DMS79 (cell line): ENCODE results near the gene FBXO9.
A peak's percentile ranks its signal among the peaks of the same experiment; 100 is the strongest.
"Not testable (repeated sequence)": the region's sequence is repeated elsewhere in the genome, so short reads cannot be mapped to it uniquely, and the experiment has no call there.

ENCODE experiments used
- DNase-seq: peaks from one replicate; lab custom pipeline; 2025; lab: John Stamatoyannopoulos, UW

The FBXO9 gene

GRCh38 chr6:53048431-53049195, 16.6 kb upstream of the FBXO9 start:
- no peak for DNase-seq

- no peak for DNase-seq
Measured at GRCh38 chr6:53049415-53049814, 15.8 kb upstream of the FBXO9 start.

GRCh38 chr6:53052152-53052551, 13.1 kb upstream of the FBXO9 start:
- DNase-seq, result not testable (repeated sequence)

GRCh38 chr6:53054532-53054931, 10.7 kb upstream of the FBXO9 start:
- DNase-seq, result no peak

DNA sequence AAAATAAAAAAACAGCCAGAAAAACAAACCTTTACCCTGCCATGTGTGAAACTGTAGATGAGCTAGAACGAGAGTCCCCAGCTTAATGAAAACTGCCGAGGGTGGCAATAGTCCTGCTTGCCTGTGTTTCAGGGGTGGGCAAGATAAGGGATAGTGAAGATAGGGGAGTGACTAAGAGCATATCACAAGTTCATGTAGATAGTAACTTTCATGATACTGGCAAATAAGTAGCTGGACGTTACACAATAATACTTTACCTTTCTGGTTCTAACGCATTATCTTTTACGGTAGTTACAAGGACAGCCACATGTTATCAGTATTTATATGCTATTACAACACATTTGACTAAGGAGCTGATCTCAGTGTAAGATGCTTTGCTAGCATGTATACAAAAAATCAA, 9.3 kb upstream of the FBXO9 start:
- DNase-seq, result no peak

DNA sequence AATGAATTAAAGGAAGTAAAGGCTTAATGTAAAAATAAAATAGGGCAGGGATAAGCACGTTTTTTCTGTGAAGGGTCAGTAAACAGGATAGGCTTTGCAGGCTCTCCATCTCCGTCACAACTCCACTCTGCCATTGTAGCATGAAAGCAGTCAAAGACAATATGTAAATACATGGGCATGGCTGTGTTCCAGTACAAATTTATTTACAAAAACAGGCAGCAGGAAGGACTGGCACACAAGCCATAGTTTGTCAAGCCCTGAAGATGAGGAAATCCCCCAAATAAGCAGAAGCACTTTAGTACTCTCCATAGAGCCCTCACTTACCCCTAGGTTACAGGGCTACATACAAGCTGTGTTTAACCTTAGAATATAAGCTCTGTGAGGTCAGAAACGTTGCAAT, 8.9 kb upstream of the FBXO9 start:
- DNase-seq, result no peak

DNA sequence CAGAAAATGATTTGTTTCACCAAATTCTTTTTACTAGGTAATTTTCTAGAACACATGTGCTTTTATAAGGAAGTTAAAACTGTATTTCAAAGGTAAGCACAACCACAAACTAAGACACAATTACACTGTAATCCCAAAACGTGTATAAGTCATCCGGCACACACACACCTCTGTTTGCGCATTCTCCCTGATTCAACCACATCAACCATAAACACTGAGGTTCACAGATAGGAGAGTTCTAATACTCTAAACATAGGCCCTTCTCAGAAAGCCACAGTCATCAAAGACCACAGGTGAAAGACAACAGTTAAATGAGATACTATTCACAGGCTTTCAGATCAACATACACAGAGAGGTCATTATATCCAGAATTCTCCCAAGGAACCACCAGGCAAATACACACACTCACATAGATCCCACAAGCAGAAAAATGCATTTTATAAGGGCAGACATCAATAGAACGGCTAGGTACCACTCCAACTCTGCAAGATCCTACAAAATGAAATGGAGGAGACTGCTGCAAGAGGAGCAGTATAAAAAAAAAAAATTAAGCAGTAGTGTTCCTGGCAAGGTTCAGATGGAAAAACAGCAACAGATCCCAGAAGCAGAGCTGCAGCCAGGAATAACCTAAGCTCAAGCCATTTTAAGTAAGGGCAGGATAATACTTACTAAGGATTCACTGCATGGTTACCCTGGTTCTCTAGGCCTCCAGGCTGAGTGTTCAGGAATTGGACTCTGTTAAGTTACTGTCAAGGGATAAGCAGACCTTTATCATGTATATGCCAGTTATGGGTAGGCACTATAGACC, 6.6 kb upstream of the FBXO9 start:
- no peak for DNase-seq

- no peak for DNase-seq
Measured at GRCh38 chr6:53059648-53060589, 5.3 kb upstream of the FBXO9 start.

- DNase-seq, result no peak
Measured at GRCh38 chr6:53062169-53062539, 3.0 kb upstream of the FBXO9 start.

DNA sequence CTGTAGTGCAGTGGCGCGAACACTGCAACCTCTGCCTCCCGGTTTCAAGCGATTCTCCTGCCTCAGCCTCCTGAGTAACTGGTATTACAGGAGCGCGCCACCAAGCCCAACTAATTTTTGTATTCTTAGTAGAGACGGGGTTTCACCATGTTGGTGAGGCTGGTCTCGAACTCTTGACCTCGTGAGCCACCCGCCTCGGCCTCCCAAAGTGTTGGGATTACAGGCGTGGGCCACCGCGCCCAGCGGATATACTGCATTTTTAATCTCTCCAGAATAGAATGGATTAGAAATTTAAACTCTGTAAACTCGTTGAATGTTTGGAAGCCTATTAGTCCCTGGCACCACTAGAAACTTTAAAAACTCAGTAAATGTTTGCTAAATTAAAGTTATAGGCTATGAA, 949 bp upstream of the FBXO9 start:
- not testable (repeated sequence) for DNase-seq

GRCh38 chr6:53064726-53065265, 408 bp upstream of the FBXO9 start:
- DNase-seq, result peak; percentile 94

- DNase-seq, result peak; percentile 23
Measured at GRCh38 chr6:53066077-53066417, 843 bp downstream of the FBXO9 start.

DNA sequence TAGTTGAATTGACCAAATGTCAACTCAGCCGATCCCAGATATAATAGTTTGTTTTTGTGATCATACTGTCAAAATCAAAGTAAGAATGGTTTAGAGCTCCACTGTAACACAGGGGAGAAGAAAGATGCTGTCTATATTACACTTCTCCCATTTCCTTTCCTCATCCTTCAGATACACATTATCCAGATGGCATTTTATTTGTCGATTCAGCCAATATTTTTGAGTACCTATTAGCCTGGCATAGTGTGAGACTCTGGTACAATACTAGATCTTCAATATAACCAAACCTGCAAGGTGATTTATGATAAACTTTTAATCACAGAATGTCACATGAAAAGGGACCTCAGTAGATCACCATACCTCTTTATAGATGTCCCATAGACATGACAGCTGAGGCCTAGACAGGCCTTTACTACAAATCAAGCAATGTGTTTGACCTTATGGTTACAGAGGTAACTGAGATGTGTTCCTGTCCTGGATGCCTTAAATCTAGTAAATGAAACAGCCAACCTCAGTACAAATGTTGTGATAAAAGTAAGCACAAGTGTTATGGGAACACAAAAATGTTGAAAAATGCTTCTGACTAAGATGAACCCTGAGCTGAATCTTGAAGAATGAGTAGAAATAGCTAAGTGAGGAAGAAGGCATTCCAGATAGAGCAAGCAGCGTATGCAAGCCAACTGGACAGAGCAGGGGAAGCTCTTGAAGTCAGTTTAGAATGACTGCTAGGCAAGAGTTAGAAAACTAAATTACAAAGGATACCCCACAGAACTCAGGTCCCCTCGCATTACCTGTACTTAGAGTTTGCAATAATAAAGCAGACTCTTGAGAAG, 1.9 kb downstream of the FBXO9 start:
- DNase-seq, result no peak

- no peak for DNase-seq
Measured at GRCh38 chr6:53067849-53068361, 2.7 kb downstream of the FBXO9 start.

- no peak for DNase-seq
Measured at GRCh38 chr6:53069427-53069826, 4.2 kb downstream of the FBXO9 start.

- DNase-seq, result no peak
Measured at GRCh38 chr6:53070806-53071205, 5.6 kb downstream of the FBXO9 start.

- DNase-seq, result no peak
Measured at GRCh38 chr6:53074347-53074746, 9.1 kb downstream of the FBXO9 start.

GRCh38 chr6:53080813-53081212, 15.6 kb downstream of the FBXO9 start:
- no peak for DNase-seq

DNA sequence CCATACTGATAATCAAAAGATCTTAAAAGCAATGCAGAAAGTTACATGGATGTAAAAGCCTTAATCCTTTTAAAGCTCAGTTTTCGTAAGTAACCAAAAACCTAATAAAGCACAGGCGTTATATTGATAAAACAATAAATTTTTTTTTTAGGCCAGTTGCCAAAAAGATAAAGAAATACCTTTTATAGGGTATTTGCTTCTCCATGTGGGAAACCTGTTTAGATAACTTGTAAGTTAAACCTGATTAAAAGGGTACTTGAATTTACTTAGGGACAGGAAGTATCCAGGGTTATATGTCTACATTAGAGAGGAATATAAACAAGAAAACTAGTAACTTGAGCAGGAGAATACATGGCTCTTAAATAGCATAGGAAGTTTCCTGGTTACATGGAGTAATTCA, 21.1 kb downstream of the FBXO9 start:
- DNase-seq, result no peak

DNA sequence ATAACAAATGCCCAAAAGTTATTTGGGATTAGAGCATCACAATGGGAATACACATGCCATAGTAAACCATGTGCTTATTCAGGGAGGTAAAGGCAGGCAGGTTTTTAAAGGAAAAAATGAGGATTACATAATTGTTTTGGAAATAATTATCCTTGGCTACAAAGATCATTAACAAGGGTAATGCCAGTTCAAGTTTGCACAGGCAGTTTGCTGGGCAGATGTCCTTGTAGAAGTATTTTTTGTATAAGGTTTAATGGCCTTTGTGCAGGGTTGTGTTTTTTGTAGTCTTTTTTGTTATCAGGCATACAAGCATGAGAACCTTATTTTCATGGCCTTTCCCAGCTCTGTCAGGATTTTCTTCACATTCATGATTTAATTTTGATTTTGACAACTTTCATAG, 24.7 kb downstream of the FBXO9 start:
- DNase-seq, result no peak

DNA sequence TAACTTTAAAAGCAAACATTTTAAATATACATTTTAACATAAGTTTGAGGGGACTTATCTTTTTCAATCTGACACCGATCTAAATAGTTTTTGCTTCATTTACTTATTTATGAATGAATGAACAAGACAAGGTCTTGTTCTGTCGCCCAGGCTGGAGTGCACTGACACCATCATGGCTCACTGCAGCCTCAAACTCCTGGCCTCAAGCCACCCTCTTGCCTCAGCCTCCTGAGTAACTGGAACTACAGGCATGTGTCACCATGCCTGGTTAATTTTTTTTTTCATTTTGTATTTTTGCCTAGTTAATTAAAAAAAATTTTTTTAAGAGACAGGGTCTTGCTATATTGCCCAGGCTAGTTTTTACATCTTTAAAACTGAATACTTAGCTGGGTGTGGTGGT, 25.4 kb downstream of the FBXO9 start:
- no peak for DNase-seq
